NCI-H1048 (cell line): Measurements from ENCODE around the gene ACP4.

Experiments used
- DNase-seq: peaks from one replicate; lab custom pipeline; 2025; lab: John Stamatoyannopoulos, UW

Gene ACP4

GRCh38 chr19:50823389-50824042 is 33.3 kb downstream of the ACP4 start, which contains the start of gene KLK1:
Gene KLK1 (minus strand): TSS chr19:50823787. CDS start chr19:50823748, 39 bp downstream.
- no peak for DNase-seq

- no peak for DNase-seq
Observed at GRCh38 chr19:50826492-50827240, 36.5 kb downstream of the ACP4 start.

- no peak for DNase-seq
Observed at GRCh38 chr19:50827476-50827875, 37.3 kb downstream of the ACP4 start.

- no peak for DNase-seq
Observed at GRCh38 chr19:50829801-50830200, 39.6 kb downstream of the ACP4 start.

GRCh38 chr19:50830266-50831025 is 40.2 kb downstream of the ACP4 start:
- no peak for DNase-seq

GRCh38 chr19:50831026-50831396 is 40.8 kb downstream of the ACP4 start:
- no peak for DNase-seq

- DNase-seq, result no peak
Observed at GRCh38 chr19:50832666-50833065, 42.5 kb downstream of the ACP4 start.

- no peak for DNase-seq
Observed at GRCh38 chr19:50833117-50833801, 43.0 kb downstream of the ACP4 start, which contains the start of gene KLK15. Gene KLK15 (minus strand): TSS chr19:50833574. CDS start chr19:50831492, 2,082 bp downstream.

- DNase-seq, result no peak
Observed at GRCh38 chr19:50833802-50834167, 43.6 kb downstream of the ACP4 start.

- DNase-seq, result no peak
Observed at GRCh38 chr19:50835103-50835784, 45.0 kb downstream of the ACP4 start.

GRCh38 chr19:50835785-50836542 is 45.7 kb downstream of the ACP4 start:
- no peak for DNase-seq

- DNase-seq, result no peak
Observed at GRCh38 chr19:50836543-50837195, 46.5 kb downstream of the ACP4 start.

GRCh38 chr19:50837300-50837699 is 47.1 kb downstream of the ACP4 start:
- DNase-seq, result no peak

GRCh38 chr19:50838239-50838638 is 48.0 kb downstream of the ACP4 start:
- no peak for DNase-seq

GRCh38 chr19:50839712-50840655 is 49.8 kb downstream of the ACP4 start:
- DNase-seq, result no peak

- no peak for DNase-seq
Observed at GRCh38 chr19:50842130-50842529, 51.9 kb downstream of the ACP4 start.

GRCh38 chr19:50843205-50843604 is 53.0 kb downstream of the ACP4 start:
- DNase-seq, result no peak

GRCh38 chr19:50843701-50844221 is 53.5 kb downstream of the ACP4 start:
- no peak for DNase-seq
